NCI-H1417 treated with DMSO at 0.1 percent for 48 hours (cell line): ENCODE measurements around the gene MN1.

ENCODE experiments used
- DNase-seq: peaks from one replicate; lab custom pipeline; 2025; lab: John Stamatoyannopoulos, UW

MN1 gene

DNA sequence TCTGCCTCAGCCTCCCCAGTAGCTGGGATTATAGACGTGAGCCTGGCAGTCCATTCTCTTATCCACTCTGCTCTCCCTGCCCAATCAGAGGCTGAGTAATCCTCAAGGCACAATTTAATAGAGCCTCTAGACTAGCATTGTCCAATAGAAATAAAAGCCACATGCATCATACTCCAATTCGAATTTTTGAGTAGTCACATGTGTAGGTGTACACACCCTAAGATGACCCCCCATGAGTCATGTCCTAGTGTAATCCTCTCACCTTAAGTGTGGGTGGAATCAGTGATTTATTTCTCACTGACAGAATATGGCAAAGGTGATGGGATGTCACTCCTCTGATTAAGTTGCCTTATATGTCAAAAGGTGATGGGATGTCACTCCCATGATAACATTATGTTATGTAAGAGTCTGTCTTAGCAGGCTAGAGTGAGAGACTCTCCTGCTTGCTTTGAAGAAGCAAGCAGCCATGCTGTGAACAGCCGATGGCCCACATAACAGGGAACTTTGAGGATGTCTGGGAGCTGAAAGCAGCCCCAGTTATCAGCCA lies 61.3 kb downstream of the MN1 start:
- no peak for DNase-seq

DNA sequence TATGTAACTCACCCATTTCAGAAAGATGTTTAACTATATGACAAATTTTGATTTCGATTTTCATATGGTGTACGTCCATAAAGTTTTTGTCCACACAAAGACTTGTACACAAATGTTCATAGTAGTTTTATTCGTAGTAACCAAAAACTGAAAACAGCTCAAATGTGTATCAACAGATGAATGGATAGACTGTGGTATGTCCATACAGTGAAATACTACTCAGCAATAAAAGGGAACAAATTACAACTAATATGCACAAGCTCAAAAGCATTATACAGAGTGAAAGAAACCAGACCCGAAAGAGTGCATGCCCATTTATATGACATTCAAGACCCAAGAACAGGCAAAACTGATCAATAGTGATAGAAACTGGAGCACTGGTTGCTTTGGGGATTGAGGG lies 64.0 kb downstream of the MN1 start:
- DNase-seq, result no peak

DNA sequence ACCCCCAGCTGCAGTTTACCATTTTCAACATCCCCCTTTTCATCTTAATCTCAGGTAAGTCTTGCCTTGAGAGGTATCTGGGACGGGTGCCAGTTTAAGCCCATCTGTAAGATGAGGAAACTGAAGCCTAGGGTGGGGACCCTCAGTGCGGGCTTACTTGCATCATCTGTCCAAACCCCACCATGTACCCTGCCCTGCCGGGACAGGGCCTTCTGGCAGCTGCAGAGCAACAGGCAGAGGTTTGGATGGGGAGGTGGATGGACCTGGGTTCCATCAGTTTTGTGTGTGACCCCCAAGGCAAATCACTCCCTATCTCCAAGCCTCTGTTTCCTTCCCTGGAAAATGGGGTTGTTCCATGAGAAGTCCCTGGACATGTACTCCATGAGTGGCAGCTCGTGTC lies 67.5 kb downstream of the MN1 start:
- no peak for DNase-seq

DNA sequence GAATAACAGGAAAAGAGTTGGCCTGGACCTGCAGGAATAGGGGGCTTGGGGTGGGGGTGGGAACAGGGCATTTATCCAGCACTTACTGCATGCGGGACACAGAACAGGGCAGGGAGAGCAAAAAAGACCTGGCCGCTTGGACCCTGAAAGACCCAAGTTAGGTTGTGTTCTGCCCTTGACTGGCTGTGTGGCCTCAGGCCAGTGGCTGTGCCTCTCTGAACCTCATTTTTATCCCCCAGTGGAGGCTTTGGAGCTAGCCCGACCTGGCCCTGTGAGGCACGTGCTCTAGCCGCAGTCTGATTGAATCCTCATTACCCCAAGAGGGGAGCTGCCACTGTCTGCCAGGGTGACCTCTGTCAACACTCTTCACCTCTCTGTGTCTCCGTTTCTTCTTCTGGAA lies 68.7 kb downstream of the MN1 start:
- DNase-seq, result no peak

DNA sequence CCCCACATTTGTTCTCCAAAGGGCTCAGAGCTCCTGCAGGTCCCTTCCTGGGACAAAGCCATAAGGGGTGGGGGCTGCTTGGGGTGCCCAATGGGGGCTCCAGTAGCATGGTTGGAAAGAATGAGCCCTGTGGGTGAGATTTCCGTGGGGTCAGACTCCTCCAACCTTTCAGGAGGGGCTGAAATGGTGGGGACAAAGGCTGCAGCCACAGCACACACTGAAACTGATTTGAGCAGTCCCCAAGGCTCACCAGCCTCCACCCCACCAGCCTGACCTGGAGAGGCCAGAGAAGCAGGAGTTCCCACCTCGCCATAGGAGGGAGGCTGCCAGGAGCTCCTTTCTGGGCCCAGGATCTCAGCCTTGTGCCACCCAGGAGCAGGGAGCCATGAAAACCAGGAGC lies 69.2 kb downstream of the MN1 start:
- no peak for DNase-seq

DNA sequence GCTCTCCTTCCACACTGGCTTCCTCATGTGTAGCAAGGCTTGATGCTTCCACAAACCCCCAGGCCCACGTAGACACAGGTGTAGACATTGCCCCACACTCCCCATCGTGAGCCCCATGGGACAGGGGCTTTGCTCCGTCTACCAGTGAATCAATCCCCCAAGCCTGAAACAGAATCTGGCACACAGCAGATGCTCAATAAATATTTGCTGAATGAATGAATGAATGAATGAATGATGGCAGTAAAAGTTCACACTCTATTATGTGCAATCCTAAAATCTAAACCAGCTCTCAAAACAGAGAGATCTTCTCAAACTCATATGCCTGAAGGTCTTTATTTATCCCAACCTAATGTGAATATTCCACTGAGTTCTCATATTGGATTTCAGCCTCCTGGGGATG lies 69.9 kb downstream of the MN1 start:
- DNase-seq, result no peak

DNA sequence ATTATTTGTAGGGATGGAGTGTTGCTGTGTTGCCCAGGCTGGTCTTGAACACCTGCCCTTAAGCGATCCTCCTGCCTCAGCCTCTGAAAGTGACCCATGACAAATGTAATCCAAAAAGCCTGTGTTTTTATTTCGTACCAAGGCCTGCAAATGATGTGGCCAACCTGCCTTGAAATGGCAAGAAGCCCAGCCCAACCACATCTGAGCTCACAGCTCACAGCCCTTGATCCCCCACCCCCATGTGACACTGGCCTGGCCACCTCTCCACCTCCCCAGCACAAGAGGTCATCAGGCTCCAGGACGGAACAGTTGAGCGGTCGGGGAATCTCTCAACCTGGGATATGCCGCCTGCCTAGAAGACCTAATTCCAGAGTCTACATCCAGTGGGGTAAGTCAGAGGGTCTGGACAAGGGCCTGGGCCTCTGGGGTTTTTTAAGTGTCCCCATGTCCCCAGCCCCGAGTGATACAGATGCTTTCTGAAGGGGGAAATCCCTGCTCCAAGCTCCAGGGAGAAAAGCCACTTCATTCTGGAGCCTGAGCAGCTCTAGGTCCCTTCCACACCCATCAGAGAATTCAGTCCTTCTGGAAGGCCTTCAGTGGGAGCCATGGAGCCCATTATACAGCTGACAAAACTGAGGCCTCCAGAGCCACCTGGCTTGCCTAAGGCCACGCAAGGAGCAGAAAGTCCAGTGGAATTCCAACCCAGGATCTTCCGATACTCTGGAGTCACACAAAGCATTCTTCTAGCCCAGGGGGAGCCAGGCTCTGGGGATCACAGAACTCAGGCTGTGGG lies 70.7 kb downstream of the MN1 start:
- no peak for DNase-seq

DNA sequence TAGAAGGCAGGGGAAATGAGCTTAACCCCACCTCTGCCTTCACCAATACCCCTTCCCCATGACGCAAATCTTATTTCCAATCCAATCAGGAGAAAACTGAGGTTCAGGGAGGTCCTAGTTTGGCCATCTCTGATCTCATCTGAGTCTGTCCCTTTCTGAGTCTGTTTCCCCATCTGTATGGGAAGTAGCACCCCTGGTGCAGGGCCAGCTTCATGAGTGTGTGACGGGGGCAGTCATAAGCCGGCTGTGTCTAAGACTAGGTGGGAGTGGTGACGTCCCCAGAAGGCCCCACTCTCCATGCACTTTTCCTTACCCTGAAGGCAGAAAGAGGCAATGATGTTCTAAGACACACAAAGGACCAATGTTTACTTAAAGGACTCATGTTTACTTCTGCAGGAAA lies 72.3 kb downstream of the MN1 start:
- DNase-seq, result no peak

DNA sequence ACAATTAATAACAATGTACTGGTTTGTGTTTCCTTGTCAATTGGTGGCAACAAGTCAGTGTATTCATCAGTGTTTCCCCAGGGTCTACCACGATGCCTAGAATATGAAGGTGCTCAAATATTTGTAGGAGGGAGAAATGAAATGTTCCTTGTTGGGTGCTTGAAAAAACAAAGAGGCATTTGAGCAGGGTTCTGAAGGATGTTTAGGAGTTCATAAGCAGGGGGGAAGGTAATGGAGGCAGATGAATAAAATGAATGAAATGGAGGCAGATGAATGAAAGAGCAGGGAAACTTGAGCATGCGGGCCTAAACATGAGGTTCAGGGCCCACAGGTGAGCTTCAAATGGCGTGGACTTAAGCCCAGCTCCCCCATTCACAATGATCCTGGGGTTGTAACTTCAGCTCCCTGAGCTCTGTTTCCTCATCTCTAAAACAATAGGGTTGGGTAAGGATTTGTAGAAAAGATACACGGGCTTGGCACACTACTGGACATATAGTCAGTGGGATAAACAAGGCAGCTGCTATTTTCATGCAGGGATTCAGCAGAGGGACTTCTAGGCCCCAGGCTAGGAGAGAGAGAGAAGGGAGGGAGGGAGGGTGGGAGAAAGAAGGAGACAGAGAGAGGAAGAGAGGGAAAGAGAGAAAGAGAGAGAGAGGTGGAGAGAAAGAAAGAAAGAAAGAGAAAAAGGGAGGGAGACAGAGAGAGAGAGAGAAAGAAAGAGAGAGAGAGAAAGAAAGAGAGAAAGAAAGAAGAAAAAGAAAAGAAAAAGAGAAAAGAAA lies 73.7 kb downstream of the MN1 start:
- DNase-seq, result no peak

DNA sequence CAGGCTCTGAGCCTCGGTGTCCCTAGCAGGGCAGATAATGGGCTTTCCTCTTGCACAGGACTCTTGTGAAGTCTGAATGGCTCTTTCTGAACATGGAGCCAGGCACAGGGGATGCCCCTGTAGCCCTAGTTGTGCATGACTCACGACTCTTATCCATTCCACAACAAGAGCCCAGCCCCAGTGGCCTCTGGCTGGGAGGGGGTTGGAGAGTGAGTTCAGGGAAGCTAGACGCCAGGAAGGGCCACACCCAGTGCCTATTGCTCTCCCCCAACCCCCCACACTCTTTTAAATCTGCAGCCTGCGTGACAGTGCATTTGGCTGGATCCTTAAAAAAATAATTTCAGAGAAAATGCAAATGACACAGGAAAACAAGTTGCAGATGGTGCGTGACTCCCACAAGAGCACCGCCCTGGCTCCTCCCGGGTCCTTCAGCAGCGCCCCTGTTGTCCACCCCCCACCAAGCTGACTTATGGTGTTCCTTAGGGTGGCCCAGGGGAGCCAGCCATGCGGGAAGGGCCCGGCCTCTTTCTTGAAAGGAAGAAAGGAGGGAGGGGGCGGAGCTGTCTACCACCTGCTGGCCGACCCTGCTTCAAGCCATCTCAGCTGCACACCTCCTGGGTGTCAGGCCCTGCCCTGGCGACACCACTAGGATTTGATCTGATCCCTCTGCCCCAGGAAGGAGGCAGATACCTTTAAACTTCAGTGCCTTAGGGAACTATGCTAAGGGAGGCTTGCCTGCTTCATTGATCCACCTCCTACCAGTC lies 74.7 kb downstream of the MN1 start:
- DNase-seq, result no peak

DNA sequence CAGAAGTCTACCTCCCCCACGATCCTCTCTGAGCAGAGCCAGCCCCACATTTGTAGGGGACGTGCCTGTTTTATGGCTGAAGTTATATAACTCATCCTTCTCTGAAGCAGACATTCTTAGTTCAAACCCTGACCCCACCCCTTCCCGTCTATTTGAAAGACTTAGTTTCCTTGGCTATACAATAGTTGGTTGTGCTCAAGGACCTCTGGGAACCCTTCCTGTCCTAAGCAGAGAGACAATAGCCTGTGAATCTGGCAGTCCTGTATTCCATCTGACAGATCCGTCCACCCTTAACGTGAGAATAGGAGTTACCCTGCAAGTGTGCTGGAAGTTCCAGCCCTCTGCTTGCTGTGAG lies 75.2 kb downstream of the MN1 start:
- no peak for DNase-seq

DNA sequence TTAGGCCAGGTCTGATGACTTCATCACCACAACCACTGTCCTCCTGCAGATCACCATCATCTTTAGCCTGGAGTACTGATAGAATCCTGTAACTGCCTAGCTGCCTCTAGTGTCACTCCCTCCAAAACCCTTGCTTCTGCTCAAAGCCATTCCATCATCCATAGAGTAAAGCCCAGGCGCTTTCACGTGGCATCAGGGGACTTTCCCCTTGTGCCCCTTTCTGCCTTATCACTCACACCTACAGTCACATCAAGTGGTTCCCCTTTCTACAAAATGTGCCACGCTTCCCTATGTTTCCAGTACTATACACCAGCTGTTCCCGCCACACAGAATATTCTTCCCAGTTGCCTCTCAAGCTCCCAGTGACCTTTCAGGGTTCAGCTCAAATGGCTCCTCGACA lies 75.9 kb downstream of the MN1 start:
- no peak for DNase-seq

DNA sequence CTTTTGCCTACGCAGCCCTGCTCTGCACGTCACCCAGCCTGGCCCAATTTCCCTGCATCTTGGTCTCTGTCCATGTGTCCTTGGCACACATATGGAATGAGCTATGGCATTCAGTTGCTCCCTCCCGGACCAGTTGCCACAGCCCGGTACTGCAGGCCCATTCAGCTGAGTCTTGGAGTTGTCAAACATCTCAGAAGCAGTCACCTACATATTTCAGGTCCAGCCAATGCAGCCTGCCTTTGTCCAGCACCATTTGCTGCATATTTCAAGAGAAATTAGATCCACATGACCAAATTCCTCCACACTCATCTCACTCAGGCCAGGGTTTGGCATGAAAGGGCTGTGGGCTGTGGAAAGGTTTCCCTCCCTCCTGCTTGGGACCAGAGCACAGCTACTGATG lies 76.8 kb downstream of the MN1 start:
- DNase-seq, result no peak

DNA sequence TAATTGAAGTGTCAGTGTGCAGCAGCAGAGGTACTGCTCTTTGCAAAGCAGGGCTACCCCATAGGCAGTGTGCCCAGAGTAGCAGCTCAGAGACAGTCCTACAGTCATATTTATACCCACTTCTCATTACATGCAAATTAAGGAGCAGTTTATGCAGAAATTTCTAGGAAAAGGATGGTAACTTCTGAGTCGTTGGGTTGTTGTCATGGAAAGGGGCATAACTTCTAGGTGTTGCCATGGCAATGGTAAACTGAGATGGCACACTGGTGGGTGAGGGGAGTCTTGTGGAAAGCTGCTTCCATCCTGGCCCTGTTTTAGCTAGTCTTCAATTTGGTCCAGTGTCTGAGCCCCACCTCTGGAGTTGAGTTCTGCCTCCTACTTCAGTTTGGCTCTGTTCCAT lies 77.4 kb downstream of the MN1 start:
- DNase-seq, result no peak

DNA sequence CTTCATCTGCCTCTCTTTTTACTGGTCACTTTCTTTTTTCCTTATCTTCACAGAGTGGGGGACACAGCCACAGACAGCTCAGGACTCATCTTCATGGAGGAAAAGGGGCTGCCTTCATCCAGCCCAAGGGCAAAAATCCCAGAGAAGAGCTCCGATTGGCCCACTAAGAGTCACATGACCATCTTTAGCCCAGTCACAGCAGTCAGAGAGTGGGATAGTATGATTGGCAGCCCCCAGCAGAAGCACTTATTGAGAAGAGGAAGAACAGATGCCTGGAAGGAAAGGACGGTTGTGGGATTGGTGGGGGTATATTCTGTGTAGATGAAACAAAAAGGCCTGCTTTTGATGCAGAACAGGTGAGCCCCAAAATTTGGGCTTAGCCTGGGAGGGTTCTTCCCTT lies 77.8 kb downstream of the MN1 start:
- DNase-seq, result no peak

DNA sequence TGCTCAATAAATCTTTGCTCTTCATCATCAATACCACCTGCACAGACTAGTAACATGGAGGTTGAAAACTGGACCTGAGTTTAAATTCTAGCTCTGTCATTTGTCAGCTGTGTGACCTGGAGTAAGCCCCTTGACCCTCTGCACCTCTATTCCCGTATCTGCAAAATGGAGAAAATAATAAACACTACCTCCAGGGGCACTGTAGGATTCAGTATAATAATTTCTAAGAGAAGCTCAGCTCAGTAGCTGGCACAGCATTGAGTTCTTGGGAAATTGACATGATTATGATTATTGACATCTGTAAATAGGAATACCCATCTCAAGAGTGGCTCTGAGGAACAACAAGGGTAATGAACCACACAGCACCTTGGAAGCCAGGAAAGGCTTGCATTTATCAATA lies 78.4 kb downstream of the MN1 start:
- DNase-seq, result no peak

DNA sequence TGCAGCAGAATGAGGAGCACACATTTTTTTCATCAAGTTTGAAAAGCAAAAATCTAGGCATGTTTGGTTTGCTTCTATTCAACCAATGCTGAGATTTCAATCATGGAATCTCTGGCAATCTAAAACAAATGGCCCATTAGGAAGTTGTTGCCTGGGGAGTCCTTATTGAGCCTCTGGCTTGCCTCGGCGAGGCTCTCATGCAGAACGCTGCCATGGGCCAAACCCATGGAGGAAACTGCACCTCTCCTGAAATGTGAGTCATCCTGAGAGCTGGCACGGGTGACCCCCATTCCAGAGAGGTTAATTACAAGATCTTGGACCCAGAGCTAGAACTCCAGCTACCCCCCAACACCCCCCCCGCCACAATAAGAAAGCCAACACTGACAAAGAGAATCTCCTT lies 80.7 kb downstream of the MN1 start:
- no peak for DNase-seq

DNA sequence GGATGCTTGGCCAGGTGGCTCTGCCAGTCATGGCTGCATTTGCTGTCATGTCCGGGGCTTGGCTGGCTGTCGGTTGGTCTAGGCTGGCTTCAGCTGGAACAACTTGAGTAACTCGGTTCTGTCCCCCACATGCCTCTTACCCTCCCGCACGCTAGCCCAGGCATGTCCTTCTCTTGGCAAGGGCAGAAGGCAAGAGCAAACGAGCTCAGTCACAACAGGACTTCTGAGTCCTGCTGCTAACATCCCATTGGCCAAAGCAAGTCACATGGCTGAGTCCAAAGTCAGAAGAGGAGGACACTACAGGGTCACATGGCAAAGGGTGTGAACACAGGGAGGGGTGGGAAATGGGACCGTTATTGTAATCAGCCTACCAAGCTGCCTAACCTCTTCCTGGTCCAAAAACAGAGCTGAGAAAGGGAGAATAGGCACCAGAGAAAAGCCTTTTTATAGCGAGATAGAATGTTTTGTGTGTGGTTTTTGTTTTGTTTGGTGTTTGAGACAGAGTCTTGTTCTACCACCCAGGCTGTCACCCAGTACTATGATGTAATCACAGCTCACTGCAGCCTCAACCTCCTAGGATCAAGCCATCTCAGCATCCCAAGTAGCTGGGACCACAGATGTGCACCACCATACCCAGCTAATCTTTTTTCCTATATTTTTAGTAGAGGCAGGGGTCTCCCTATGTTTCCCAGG lies 81.9 kb downstream of the MN1 start:
- DNase-seq, result no peak

DNA sequence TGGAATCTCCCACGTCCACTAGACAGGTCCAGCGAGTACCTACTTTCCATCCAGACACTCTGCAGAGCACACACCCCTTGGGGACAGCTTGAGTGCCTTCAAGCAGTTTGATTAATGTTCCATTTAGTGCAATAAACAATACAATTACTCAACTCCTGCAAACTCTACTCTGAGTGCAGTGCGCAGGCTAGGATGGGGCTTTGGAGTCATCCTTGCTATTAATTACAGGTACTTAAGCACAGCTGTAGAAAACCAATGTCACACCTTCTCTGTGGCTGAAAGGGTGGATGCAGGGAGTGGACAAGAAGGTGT lies 82.6 kb downstream of the MN1 start:
- no peak for DNase-seq

DNA sequence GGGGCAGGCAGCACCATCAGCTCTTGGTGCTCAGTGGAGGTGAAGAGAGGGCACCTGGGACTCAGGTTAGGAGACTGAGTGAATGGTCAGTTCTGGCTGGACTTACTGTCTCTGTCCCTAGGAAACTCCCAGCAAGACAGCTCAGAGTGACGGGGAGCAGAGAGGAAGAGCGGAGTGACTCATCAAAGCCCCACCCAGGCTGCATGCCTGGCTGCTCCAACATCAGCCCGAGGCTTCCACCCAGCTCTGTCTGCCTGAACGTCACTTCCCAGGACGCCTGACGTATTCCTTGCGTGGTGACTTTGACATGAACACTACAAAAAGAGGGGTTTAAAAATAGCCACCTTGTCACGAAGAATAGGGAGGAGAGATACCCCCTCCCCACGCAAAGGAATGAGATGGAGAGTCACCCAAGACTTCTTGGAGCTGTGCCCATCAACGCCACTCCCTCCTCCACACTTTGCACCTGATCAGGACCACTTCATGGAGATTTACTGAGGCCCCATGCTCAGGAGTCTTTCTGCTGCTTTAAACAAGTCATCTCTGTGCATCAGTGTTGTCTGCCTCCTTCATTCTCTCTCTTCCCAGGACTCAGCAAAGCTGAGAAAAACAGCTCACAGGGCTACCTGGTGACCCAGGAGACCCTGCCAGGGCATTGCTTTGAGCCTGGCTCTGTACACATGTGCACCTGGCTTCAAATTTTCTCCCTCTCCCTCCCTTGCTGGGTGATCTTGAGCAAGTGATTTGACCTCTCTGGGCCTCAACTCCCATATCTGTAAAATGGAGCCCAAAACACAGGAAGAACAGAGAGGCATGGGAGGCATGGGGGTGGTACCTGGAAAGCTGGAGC lies 83.1 kb downstream of the MN1 start:
- no peak for DNase-seq

DNA sequence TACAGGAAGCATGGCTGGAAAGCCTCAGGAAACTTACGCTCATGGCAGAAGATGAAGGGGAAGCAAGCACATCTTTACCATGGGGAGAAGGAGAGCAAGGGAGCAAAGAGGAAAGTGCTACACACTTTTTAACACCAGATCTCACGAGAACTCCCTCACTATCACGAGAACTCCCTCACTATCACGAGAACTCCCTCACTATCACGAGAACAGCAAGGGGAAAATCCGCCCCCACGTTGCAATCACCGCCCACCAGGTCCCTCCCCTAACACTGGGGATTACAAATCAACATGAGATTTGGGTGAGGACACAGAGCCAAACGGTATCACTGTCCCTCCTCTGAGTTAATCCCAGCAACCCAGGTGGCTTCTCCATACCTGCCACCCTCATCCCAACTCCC lies 84.5 kb downstream of the MN1 start:
- no peak for DNase-seq
